ENCODE measurements around the gene PIGH.
"Not testable (repeated sequence)": the region's sequence is repeated elsewhere in the genome, so short reads cannot be mapped to it uniquely, and the experiment has no call there.

PIGH gene

GRCh38 chr14:67547224-67547780, 52.8 kb downstream of the PIGH start:
- no peak for TF ChIP-seq CTCF (IDR thresholded peaks at IDR 0.05; ENCODE audit: insufficient read depth, low read length, poor library complexity, severe bottlenecking)

GRCh38 chr14:67544590-67544989, 55.5 kb downstream of the PIGH start:
- TF ChIP-seq CTCF (IDR thresholded peaks at IDR 0.05; ENCODE audit: insufficient read depth, low read length, poor library complexity, severe bottlenecking), result no peak
- H3K4me3 ChIP-seq (replicated peaks; ENCODE audit: low read depth, low read length), result no peak overlapping the region
- no peaks in the 10 kb centered on the region; the same call in none of the 2 replicates for H3K27me3 ChIP-seq (replicated peaks; ENCODE audit: control insufficient read depth, insufficient read depth, low read length)
- no peak for DNase-seq (ENCODE audit: extremely low read depth, insufficient read length)
- no peaks in the 10 kb centered on the region for H3K36me3 ChIP-seq (ENCODE audit: control insufficient read depth, insufficient read depth, low read length)

More at GRCh38 chr14:67547224-67547780, 52.8 kb downstream of the PIGH start:
- no peaks in the 10 kb centered on the region for H3K36me3 ChIP-seq (ENCODE audit: control insufficient read depth, insufficient read depth, low read length)
- DNase-seq (ENCODE audit: extremely low read depth, insufficient read length), result no peak
- H3K4me3 ChIP-seq (replicated peaks; ENCODE audit: low read depth, low read length), result no peak overlapping the region
- no peaks in the 10 kb centered on the region; the same call in 1 of the 2 replicates for H3K27me3 ChIP-seq (replicated peaks; ENCODE audit: control insufficient read depth, insufficient read depth, low read length)

DNA sequence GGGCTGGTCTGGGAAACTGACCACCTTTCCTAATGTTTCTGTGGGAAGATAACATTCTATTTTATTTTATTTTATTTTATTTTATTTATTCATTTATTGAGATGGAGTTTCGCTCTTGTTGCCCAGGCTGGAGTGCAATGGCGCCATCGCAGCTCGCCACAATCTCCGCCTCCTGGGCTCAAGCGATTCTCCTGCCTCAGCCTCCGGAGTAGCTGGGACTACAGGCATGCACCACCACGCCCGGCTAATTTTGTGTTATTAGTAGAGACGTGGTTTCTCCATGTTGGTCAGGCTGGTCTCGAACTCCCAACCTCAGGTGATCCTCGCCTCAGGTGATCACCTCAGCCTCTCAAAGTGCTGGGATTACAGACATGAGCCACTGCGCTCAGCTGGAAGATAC, 57.4 kb downstream of the PIGH start:
- H3K36me3 ChIP-seq (ENCODE audit: control insufficient read depth, insufficient read depth, low read length); DNase-seq (ENCODE audit: extremely low read depth, insufficient read length); H3K4me3 ChIP-seq (replicated peaks; ENCODE audit: low read depth, low read length); H3K27me3 ChIP-seq (replicated peaks; ENCODE audit: control insufficient read depth, insufficient read depth, low read length): not testable (repeated sequence)

DNA sequence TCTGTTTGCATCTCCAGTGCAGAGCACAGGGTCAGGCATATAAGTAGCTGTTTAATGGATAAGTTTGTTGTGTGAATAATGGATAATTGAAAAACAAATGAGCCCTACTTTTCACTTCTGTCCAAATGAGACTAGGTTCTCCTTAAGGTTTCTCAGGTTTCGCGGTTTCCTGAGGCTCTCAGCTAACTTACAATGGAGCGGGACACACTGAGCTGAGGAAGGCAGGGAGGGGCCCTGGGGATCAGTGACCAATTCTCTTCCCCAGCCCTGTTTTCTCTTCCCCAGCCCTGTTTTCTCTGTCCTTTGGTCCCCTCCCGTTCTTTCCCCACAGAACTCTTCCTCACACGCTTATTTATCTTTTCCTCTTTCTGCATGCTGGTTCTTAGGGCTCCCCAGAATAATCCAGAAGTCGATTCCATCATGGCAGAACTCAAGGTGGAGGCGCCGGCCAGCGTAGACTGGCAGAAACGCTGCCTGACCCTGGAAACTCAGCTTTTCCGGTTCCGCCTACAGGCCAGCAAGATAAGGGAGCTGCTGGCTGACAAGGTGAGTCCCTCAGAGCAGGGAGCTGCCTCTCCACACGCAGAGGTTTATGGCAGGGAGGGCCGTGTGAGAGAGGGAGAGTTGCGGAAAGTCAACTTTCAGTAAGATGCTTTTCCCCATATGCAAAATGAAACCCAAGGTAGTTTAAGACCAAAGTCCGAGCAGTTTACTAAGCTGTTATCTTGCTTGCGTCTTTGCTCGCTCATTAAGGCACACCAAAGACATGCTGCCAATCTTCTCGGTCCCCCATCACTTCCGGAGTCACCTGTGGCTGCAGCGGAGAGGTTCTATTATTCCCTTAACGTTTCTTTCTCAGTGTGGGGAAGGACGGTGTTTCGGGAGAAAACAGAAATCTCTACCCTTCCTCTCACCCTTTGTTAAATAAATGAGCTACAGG, 58.4 kb downstream of the PIGH start:
- DNase-seq (ENCODE audit: extremely low read depth, insufficient read length), result no peak
- H3K36me3 ChIP-seq (ENCODE audit: control insufficient read depth, insufficient read depth, low read length), result no peaks in the 10 kb centered on the region
- peak overlapping the region; percentile 37; the same call in 1 of the 2 replicates for H3K4me3 ChIP-seq (replicated peaks; ENCODE audit: low read depth, low read length)
- no peak for TF ChIP-seq CTCF (IDR thresholded peaks at IDR 0.05; ENCODE audit: insufficient read depth, low read length, poor library complexity, severe bottlenecking)
- no peaks in the 10 kb centered on the region; the same call in 1 of the 2 replicates for H3K27me3 ChIP-seq (replicated peaks; ENCODE audit: control insufficient read depth, insufficient read depth, low read length)
